ENCODE data around the gene FXYD1.

GRCh38 chr19:35167251-35168119 lies 28.9 kb downstream of the FXYD1 start:
- no peak for TF ChIP-seq POLR2A (IDR thresholded peaks at IDR 0.05; ENCODE audit: low read depth)
- no peak for TF ChIP-seq CTCF (IDR thresholded peaks at IDR 0.05)
- no peak for TF ChIP-seq EP300 (IDR thresholded peaks at IDR 0.05)
- TF ChIP-seq POLR2AphosphoS5 (IDR thresholded peaks at IDR 0.05), result no peak

Data from esophagus muscularis mucosa (tissue), 4 donors.